Muscle of arm (tissue), 12 donors: ENCODE data around the gene BAG1. TPM values are rescaled to one million over a fixed set of nuclear protein-coding genes. Genes with fewer than 3 reads are reported as not detected.

ENCODE experiments used
- DNase-seq: peaks from one replicate; pipeline ENCODE4 v3.0.0-alpha.2; 2013
- polyA plus RNA-seq, 12 donors: library from polyadenylated mRNA; unstranded; fragments of 120-200 nt; gene quantifications; one replicate each; pipeline ENCODE4 v1.2.1, GENCODE V29; 2013; ENCODE audit not compliant: insufficient read length in 12 of 12

Gene BAG1
- polyA plus RNA-seq, 12 donors: 44.5 to 87.3 (median 76.7) TPM; not detected in 1

DNA sequence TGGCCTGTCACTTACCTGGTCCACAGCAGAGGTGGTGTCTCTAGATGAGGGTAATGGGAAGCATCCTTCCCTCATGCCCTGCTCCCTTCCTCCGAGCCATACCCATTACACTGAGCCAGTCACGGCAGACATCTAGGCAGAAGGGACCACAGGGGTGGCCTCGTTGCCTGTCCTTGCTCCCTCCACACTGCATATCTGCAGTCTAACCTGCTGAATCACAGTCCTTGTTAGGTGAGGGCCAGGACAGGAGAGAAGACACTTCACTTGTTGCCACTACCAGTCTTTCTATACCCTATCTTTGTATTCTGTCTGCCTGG is 43.0 kb downstream of the BAG1 start:
- no peak for DNase-seq

DNA sequence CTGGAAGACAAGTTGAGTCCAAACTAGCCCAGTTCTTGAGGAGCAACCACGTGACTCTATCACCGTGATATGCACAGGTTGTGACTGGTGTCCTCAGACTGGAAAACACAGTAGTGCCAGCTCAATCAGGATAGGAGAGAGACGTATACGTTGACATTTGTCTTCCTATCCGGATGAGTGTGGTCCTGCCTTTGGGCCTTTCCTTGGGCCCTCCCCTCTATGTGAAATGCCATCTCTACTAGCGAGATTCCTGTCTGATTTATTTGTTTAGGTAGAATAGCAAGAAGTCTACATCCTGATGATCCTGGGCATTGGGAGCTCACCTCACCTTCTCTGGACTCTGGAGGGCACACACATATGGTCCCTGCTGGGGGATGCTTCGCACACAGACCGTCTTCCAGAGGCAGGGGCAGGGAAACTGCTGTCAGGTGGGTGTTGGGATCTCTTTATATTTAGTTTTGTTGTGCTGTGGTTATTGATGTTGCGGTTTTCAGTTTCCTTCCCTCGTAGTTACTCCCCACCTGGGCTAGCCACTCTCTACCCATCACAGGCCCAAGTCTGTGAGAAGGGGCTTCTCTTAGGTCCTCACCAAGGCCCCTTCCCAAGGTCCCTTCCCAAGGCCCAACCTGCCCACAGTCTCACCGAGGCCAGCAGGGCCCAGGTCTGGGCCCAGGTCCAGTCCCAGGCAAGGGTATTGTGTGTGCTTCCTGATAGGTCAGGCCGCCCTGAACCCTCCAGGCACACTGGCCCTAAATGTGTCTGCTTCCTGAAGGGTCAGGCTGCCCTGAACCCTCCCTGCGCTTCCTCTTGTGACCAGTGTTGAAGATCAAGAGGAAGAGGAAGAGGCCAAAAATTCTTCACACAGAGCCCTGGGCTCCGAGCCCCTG is 43.6 kb downstream of the BAG1 start:
- no peak for DNase-seq

DNA sequence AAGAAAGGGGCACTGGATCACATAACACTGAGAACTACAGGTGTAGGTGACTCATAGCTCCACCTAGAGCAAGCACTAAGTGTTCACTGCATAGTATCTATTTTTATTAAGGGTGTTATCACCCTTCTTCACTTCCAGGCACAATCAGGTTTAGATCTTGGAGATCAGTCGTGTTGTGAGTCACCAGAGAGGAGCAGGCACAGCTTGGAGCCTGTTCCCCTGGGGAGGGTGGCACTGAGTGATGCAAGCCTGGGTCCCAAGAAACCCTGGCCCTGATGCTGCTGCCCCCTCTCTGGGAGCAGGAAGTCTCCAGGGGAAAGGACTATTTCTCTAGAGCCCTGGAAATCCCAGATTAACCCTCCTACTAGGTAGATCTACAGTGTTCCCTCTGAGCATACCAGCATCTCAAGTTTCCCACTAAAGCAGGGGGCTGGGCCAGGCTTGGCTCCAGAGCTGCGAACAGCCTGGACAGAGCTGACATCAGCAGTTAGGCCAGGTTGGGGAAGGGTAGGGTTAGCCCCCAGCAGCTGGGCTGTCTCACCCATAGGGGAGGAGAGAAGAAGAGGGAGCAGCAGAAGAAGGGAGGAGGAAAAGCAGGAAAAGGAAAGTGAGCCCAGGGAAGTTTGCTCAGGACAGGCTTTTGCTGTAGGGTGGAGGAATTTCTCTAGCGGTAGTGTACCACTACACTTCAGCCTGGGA is 52.7 kb downstream of the BAG1 start:
- no peak for DNase-seq

- DNase-seq: no peak
Observed at GRCh38 chr9:33210006-33210715, 54.3 kb downstream of the BAG1 start.

GRCh38 chr9:33209394-33209793 is 55.1 kb downstream of the BAG1 start:
- DNase-seq: no peak

GRCh38 chr9:33202552-33203201 is 61.8 kb downstream of the BAG1 start:
- no peak for DNase-seq

Other genes starting within 250 kb of the BAG1 start
- 100 to 1,000 TPM in 7 of 12 donors, 10 to 100 TPM in 4, not detected in 1; 64.9 to 127 (median 109) TPM for gene DNAJA1, start 239.4 kb downstream of the BAG1 start, polyA plus RNA-seq
- 10 to 100 TPM; 14.9 to 58.1 (median 18.7) TPM for gene SMU1, start 188.0 kb downstream of the BAG1 start, polyA plus RNA-seq
- gene B4GALT1, start 97.4 kb downstream of the BAG1 start, polyA plus RNA-seq: 100 to 1,000 TPM in 1 of 12 donors, 10 to 100 TPM in 11; 34.6 to 569 (median 45.1) TPM
- under 1 TPM in 2 of 12 donors, not detected in 10; 0.49 to 0.78 TPM for gene SPINK4, start 24.5 kb downstream of the BAG1 start, polyA plus RNA-seq
- 10 to 100 TPM in 11 of 12 donors, not detected in 1; 61.7 to 93.0 (median 83.2) TPM for gene CHMP5, start 341 bp upstream of the BAG1 start, polyA plus RNA-seq
- gene NFX1, start 25.8 kb upstream of the BAG1 start, polyA plus RNA-seq: 10 to 100 TPM in 11 of 12 donors, not detected in 1; 23.2 to 35.4 (median 27.8) TPM
- gene AQP7, start 137.9 kb upstream of the BAG1 start, polyA plus RNA-seq: 1 to 10 TPM in 8 of 12 donors, under 1 TPM in 2, not detected in 2; 0.41 to 3.5 (median 2.2) TPM
- gene AQP3, start 182.9 kb upstream of the BAG1 start, polyA plus RNA-seq: 10 to 100 TPM in 3 of 12 donors, 1 to 10 TPM in 7, not detected in 2; 5.1 to 63.3 (median 7.4) TPM
- gene NOL6, start 209.2 kb upstream of the BAG1 start, polyA plus RNA-seq: 10 to 100 TPM in 11 of 12 donors, not detected in 1; 18.4 to 26.6 (median 24.3) TPM